Measurements from ENCODE around the gene RPL19. TPM values are rescaled to one million over a fixed set of nuclear protein-coding genes. Genes with fewer than 3 reads are reported as not detected.

The RPL19 gene
- total and polyA plus RNA-seq, 2 donors (not counting 3 experiments of a cell fraction or from before 2014, with no cell fraction given), result 1,802 to 1,958 TPM

DNA sequence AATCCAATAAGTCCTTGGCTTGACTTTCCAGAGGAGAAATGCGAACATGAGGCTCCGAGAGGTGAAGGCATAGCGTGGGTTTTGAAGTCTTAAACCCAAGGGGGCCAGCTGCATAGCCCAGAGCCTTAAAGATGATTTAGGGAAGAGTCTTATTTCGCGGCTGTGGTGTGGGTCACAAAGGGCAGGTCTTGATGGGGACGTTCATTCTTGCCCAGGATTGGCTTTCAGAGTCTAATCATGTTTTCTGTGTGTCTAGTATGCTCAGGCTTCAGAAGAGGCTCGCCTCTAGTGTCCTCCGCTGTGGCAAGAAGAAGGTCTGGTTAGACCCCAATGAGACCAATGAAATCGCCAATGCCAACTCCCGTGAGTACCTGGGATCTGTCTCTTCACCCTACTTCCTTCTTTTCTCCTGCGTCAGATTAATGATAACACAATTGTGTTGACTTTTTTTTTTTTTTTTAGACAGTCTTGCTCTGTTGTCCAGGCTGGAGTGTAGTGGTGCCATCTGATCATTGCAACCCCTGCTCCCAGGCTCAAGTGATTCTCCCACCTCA lies 951 bp downstream of the RPL19 start:
- peak overlapping the region; percentile 94 for H3K4me2 ChIP-seq (ENCODE audit: insufficient read depth, low read length)

More for the DNA sequence above, 951 bp downstream of the RPL19 start:
- intact Hi-C loops (cut with micrococcal nuclease), result loop anchor here (1.0 to 2.0 kb wide), 2 partner anchors 24 to 47 kb away; partner anchors contain the start of gene STAC2
- peaks cover 23% of the 10 kb centered on the region for H3K4me1 ChIP-seq (ENCODE audit: control insufficient read depth, extremely low read depth, insufficient read depth, low read length)
- H3K36me3 ChIP-seq (ENCODE audit: control insufficient read depth in 2 of 2, extremely low read depth in 1 of 2, insufficient read depth in 2 of 2, low read length in 2 of 2), result peaks cover 18 to 32% of the 10 kb centered on the region in 2 experiments
- DNase-seq (ENCODE audit: low read depth, low spot score), result no peak
- peak overlapping the region; percentile 99 for H3K27ac ChIP-seq (ENCODE audit: insufficient read depth, low read depth, low read length)
- FAIRE-seq, result no peak
- POLR2A ChIA-PET, result no interaction called here
- CTCF ChIA-PET, result no interaction called here
- BruUV-seq (replicated peaks), result no TSS peak
- TF ChIP-seq POLR2AphosphoS5 (IDR thresholded peaks at IDR 0.05; ENCODE audit: insufficient read depth, low read depth, low read length) (peak; percentile 44), JUN (IDR thresholded peaks at IDR 0.05; ENCODE audit: borderline replicate concordance, insufficient read depth, insufficient read length, low read depth) (no peak), MYC (IDR thresholded peaks at IDR 0.05; ENCODE audit: low read depth, low read length) (no peak), POLR2A (IDR thresholded peaks at IDR 0.05; ENCODE audit: low read depth, low read length) (peak; percentile 34), GATA2 (IDR thresholded peaks at IDR 0.05; ENCODE audit: insufficient read depth, insufficient read length, low read depth, low read length) (no peak), EZH2 (IDR thresholded peaks at IDR 0.05; ENCODE audit: borderline replicate concordance, low read depth, low read length, severe bottlenecking) (no peak), FOS (IDR thresholded peaks at IDR 0.05; ENCODE audit: borderline replicate concordance, insufficient read depth, low read length) (no peak), CTCF (IDR thresholded peaks at IDR 0.05; ENCODE audit: extremely low read depth in 1 of 2, insufficient read depth in 1 of 2, low read depth in 1 of 2, low read length in 2 of 2) (no peak)
- TF ChIP-seq, protein P1, sequence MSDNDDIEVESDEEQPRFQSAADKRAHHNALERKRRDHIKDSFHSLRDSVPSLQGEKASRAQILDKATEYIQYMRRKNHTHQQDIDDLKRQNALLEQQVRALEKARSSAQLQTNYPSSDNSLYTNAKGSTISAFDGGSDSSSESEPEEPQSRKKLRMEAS (IDR thresholded peaks at IDR 0.05; ENCODE audit: insufficient read depth, insufficient read length), result no peak
- H3K4me3 ChIP-seq (replicated peaks in 1 of 3; ENCODE audit: insufficient read depth in 1 of 3, low read depth in 1 of 3, low read length in 3 of 3), result peak overlapping the region; percentile 81 to 99 (median 96)
- peaks cover 36% of the 10 kb centered on the region for H3K79me2 ChIP-seq (ENCODE audit: control insufficient read depth, insufficient read depth, low read length)
- H3K27me3 ChIP-seq (ENCODE audit: control insufficient read depth in 2 of 2, insufficient read depth in 2 of 2, low read length in 2 of 2), result no peaks in the 10 kb centered on the region
- no peaks in the 10 kb centered on the region for H3K9me3 ChIP-seq (replicated peaks; ENCODE audit: control insufficient read depth, insufficient read depth, low read length)
- H2AFZ ChIP-seq (ENCODE audit: low read depth, low read length), result no peak overlapping the region
- H3K9me1 ChIP-seq (replicated peaks; ENCODE audit: control insufficient read depth, extremely low read depth, insufficient read depth, low read length), result no peaks in the 10 kb centered on the region
- H4K20me1 ChIP-seq (replicated peaks; ENCODE audit: control insufficient read depth, extremely low read depth, insufficient read depth, low read length), result no peaks in the 10 kb centered on the region
- H3K9ac ChIP-seq (replicated peaks; ENCODE audit: extremely low read depth, insufficient read depth, low read length), result peak overlapping the region; percentile 100
- dilution Hi-C loops (cut with MboI; ENCODE audit: extremely low pct_ligation_motif_present, low sequenced_read_pairs), result no loop called here
